OCI-LY1 (cell line): ENCODE results near the gene RRAD.

Experiments
- H2AFZ ChIP-seq: fragments of 200-600 bp; sonication (generic), shearing (Covaris generic); 2 replicates; pipeline ENCODE4 v1.6.0; 2014; ENCODE audit warnings: antibody characterized with exemption, mild to moderate bottlenecking, low read length
- H3F3A ChIP-seq: fragments of 200-600 bp; sonication (generic), shearing (Covaris generic); 2 replicates; pipeline ENCODE4 v1.6.0; 2014; ENCODE audit warnings: mild to moderate bottlenecking, antibody characterized with exemption, low read length, moderate library complexity; ENCODE audit not compliant: insufficient read depth
- H3K27ac ChIP-seq: fragments of 200-600 bp; sonication (generic); 2 replicates; pipeline ENCODE4 v1.5.1; 2014; ENCODE audit warnings: low read length, mixed run types, mild to moderate bottlenecking, low read depth; ENCODE audit not compliant: poor library complexity, severe bottlenecking
- H3K27me3 ChIP-seq: fragments of 200-600 bp; sonication (generic); 2 replicates; pipeline ENCODE4 v1.6.0; 2014; ENCODE audit warnings: antibody characterized with exemption, mild to moderate bottlenecking, low read length, moderate library complexity; ENCODE audit not compliant: insufficient read depth
- H3K36me3 ChIP-seq: fragments of 200-600 bp; sonication (generic); 2 replicates; pipeline ENCODE4 v1.6.1; 2014; ENCODE audit warnings: mild to moderate bottlenecking, antibody characterized with exemption, low read length, moderate library complexity, mixed read lengths; ENCODE audit not compliant: insufficient read depth
- H3K4me1 ChIP-seq: fragments of 200-600 bp; sonication (generic); 2 replicates; pipeline ENCODE4 v1.5.1; 2014; ENCODE audit warnings: mild to moderate bottlenecking, low read length, moderate library complexity; ENCODE audit not compliant: insufficient read depth, severe bottlenecking
- H3K4me2 ChIP-seq: fragments of 200-600 bp; sonication (generic), shearing (Covaris generic); 2 replicates; pipeline ENCODE4 v1.6.1; 2014; ENCODE audit warnings: low read length
- H3K4me3 ChIP-seq: fragments of 200-600 bp; sonication (generic); 2 replicates; pipeline ENCODE4 v1.5.1; 2014; ENCODE audit warnings: low read length, low read depth, mild to moderate bottlenecking, mixed read lengths; ENCODE audit not compliant: poor library complexity, severe bottlenecking
- H3K79me2 ChIP-seq: fragments of 200-600 bp; shearing (Covaris generic); 2 replicates; pipeline ENCODE4 v1.6.1; 2016; ENCODE audit warnings: mixed run types, low read length, mixed read lengths; ENCODE audit not compliant: insufficient read depth
- H3K9ac ChIP-seq: fragments of 200-600 bp; sonication (generic), shearing (Covaris generic); 2 replicates; pipeline ENCODE4 v1.6.1; 2014; ENCODE audit warnings: mild to moderate bottlenecking, low read length, mixed read lengths
- H3K9me2 ChIP-seq: fragments of 200-600 bp; sonication (generic), shearing (Covaris generic); 2 replicates; pipeline ENCODE4 v1.6.1; 2014; ENCODE audit warnings: low read depth, mild to moderate bottlenecking, low read length, mixed read lengths
- H3K9me3 ChIP-seq: fragments of 200-600 bp; shearing (Covaris generic); 2 replicates; pipeline ENCODE4 v1.6.1; 2014; ENCODE audit warnings: low read length, mixed read lengths
- H4K20me1 ChIP-seq: fragments of 200-600 bp; sonication (generic), shearing (Covaris generic); 2 replicates; pipeline ENCODE4 v1.6.0; 2016; ENCODE audit warnings: mild to moderate bottlenecking, low read length; ENCODE audit not compliant: insufficient read depth
- CTCF ChIP-seq: fragments of 200-600 bp; sonication (generic), shearing (Covaris generic); IDR thresholded peaks from 2 replicates; pipeline ENCODE4 v1.5.1; 2017; ENCODE audit warnings: mild to moderate bottlenecking, antibody characterized with exemption, low read length, moderate library complexity, mixed read lengths
- EZH2 ChIP-seq: fragments of 200-600 bp; sonication (generic), shearing (Covaris generic); IDR thresholded peaks from 2 replicates; pipeline ENCODE4 v1.8.0; 2017; ENCODE audit warnings: borderline replicate concordance, mixed run types, mild to moderate bottlenecking, antibody characterized with exemption, low read length, moderate library complexity, mixed read lengths

The RRAD gene

GRCh38 chr16:66954097-66954659 is 28.8 kb upstream of the RRAD start:
- TF ChIP-seq CTCF (peak; percentile 84), EZH2 (no peak)
- no peak overlapping the region for H3K9ac ChIP-seq
- no peak overlapping the region for H3K4me2 ChIP-seq
- 0 out of 2 replicates have a peak, but pooled peaks cover 3% of the 10 kb centered on the region for H3K9me3 ChIP-seq
- H3K9me2 ChIP-seq = no peaks in the 10 kb centered on the region
- H4K20me1 ChIP-seq = no peaks in the 10 kb centered on the region
- H3K4me3 ChIP-seq = no peak overlapping the region
- no peaks in the 10 kb centered on the region for H3K36me3 ChIP-seq
- no peak overlapping the region for H3K27ac ChIP-seq
- H3K27me3 ChIP-seq = no peaks in the 10 kb centered on the region; the same call in 1 of the 2 replicates
- no peak overlapping the region for H2AFZ ChIP-seq
- no peaks in the 10 kb centered on the region for H3K4me1 ChIP-seq
- no peaks in the 10 kb centered on the region for H3F3A ChIP-seq
- H3K79me2 ChIP-seq = no peaks in the 10 kb centered on the region

GRCh38 chr16:66953462-66954096 is 28.2 kb upstream of the RRAD start:
- Histone ChIP-seq H3K36me3 (no peaks in the 10 kb centered on the region), H3K79me2 (no peaks in the 10 kb centered on the region), H2AFZ (no peak overlapping the region), H3K4me3 (no peak overlapping the region), H3K27ac (no peak overlapping the region), H3K4me1 (no peaks in the 10 kb centered on the region), H3K9ac (no peak overlapping the region), H3F3A (no peaks in the 10 kb centered on the region), H3K4me2 (no peak overlapping the region), H3K27me3 (no peaks in the 10 kb centered on the region; the same call in 1 of the 2 replicates), H3K9me3 (0 out of 2 replicates have a peak, but pooled peaks cover 3% of the 10 kb centered on the region), H4K20me1 (no peaks in the 10 kb centered on the region), H3K9me2 (no peaks in the 10 kb centered on the region)
- TF ChIP-seq EZH2 (no peak), CTCF (no peak)

GRCh38 chr16:66952430-66953110 is 27.2 kb upstream of the RRAD start:
- peaks cover 3% of the 10 kb centered on the region for H3K4me1 ChIP-seq
- no peaks in the 10 kb centered on the region for H3K36me3 ChIP-seq
- 0 out of 2 replicates have a peak, but pooled peaks cover 3% of the 10 kb centered on the region for H3K9me3 ChIP-seq
- H3F3A ChIP-seq = no peaks in the 10 kb centered on the region
- H4K20me1 ChIP-seq = no peaks in the 10 kb centered on the region
- no peak overlapping the region for H3K9ac ChIP-seq
- no peak overlapping the region for H2AFZ ChIP-seq
- H3K9me2 ChIP-seq = no peaks in the 10 kb centered on the region
- H3K79me2 ChIP-seq = no peaks in the 10 kb centered on the region
- TF ChIP-seq CTCF (no peak), EZH2 (no peak)
- H3K27me3 ChIP-seq = no peaks in the 10 kb centered on the region; the same call in 1 of the 2 replicates
- H3K4me3 ChIP-seq = no peak overlapping the region
- no peak overlapping the region for H3K27ac ChIP-seq
- H3K4me2 ChIP-seq = no peak overlapping the region
